Osteocyte (in vitro differentiated cells): ENCODE measurements around the gene GNAQ. TPM values are rescaled to one million over a fixed set of nuclear protein-coding genes. Genes with fewer than 3 reads are reported as not detected.

Experiments used
- DNase-seq: peaks from one replicate; pipeline ENCODE4 v3.0.0; 2021; ENCODE audit warnings: mixed read lengths; ENCODE audit not compliant: unreplicated experiment; ENCODE audit errors: extremely low spot score
- H3K27ac Mint-ChIP-seq: one replicate; pipeline ENCODE4 v1.8.0; 2021; ENCODE audit warnings: mild to moderate bottlenecking, mixed read lengths; ENCODE audit not compliant: unreplicated experiment
- H3K27me3 Mint-ChIP-seq: one replicate; pipeline ENCODE4 v1.8.0; 2021; ENCODE audit warnings: mixed read lengths; ENCODE audit not compliant: unreplicated experiment
- H3K36me3 Mint-ChIP-seq: one replicate; pipeline ENCODE4 v1.8.0; 2021; ENCODE audit warnings: mixed read lengths; ENCODE audit not compliant: unreplicated experiment
- H3K4me1 Mint-ChIP-seq: one replicate; pipeline ENCODE4 v1.8.0; 2021; ENCODE audit warnings: mixed read lengths; ENCODE audit not compliant: unreplicated experiment
- H3K4me3 Mint-ChIP-seq: one replicate; pipeline ENCODE4 v1.8.0; 2021; ENCODE audit warnings: mild to moderate bottlenecking, moderate library complexity, mixed read lengths; ENCODE audit not compliant: unreplicated experiment
- H3K9me3 Mint-ChIP-seq: one replicate; pipeline ENCODE4 v1.8.0; 2021; ENCODE audit warnings: mixed read lengths; ENCODE audit not compliant: unreplicated experiment
- total RNA-seq: library from RNA; stranded (reverse); gene quantifications from 2 replicates; pipeline ENCODE4 v1.2.1, GENCODE V29; 2021
- TF ChIP-seq, protein P1 (sequence below): fragments of 200-600 bp; sonication (generic); IDR thresholded peaks from 2 replicates; pipeline ENCODE4 v1.5.0; 2021; ENCODE audit warnings: antibody characterized with exemption, mild to moderate bottlenecking, moderate library complexity

GNAQ gene
- total RNA-seq, 1 donor from 2014 or later: 65.9 TPM

DNA sequence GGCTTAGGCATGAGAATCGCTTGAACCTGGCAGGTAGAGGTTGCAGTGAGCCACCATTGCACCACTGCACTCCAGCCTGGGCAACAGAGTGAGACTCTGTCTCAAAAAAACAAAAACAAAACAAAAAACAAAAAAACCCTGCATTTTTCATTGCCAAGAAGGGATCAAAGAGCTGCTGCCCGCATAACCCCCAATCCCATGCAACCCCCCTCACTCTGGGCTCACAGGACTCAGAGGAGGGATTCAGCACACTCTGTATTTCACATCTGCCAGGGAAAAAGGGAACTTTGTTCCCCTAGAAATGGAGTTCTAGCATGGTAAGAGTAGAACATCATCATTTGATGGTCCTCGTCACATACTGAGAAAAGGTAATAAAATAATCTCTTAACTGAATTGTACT is 229.5 kb downstream of the GNAQ start:
- no peaks in the 10 kb centered on the region for H3K9me3 Mint-ChIP-seq
- no peak overlapping the region for H3K27ac Mint-ChIP-seq
- no peak for DNase-seq
- no peaks in the 10 kb centered on the region for H3K27me3 Mint-ChIP-seq
- peaks cover 7% of the 10 kb centered on the region for H3K36me3 Mint-ChIP-seq
- H3K4me1 Mint-ChIP-seq: peaks cover 19% of the 10 kb centered on the region
- TF ChIP-seq, protein P1, sequence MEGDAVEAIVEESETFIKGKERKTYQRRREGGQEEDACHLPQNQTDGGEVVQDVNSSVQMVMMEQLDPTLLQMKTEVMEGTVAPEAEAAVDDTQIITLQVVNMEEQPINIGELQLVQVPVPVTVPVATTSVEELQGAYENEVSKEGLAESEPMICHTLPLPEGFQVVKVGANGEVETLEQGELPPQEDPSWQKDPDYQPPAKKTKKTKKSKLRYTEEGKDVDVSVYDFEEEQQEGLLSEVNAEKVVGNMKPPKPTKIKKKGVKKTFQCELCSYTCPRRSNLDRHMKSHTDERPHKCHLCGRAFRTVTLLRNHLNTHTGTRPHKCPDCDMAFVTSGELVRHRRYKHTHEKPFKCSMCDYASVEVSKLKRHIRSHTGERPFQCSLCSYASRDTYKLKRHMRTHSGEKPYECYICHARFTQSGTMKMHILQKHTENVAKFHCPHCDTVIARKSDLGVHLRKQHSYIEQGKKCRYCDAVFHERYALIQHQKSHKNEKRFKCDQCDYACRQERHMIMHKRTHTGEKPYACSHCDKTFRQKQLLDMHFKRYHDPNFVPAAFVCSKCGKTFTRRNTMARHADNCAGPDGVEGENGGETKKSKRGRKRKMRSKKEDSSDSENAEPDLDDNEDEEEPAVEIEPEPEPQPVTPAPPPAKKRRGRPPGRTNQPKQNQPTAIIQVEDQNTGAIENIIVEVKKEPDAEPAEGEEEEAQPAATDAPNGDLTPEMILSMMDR: no peak
- H3K4me3 Mint-ChIP-seq: no peak overlapping the region

DNA sequence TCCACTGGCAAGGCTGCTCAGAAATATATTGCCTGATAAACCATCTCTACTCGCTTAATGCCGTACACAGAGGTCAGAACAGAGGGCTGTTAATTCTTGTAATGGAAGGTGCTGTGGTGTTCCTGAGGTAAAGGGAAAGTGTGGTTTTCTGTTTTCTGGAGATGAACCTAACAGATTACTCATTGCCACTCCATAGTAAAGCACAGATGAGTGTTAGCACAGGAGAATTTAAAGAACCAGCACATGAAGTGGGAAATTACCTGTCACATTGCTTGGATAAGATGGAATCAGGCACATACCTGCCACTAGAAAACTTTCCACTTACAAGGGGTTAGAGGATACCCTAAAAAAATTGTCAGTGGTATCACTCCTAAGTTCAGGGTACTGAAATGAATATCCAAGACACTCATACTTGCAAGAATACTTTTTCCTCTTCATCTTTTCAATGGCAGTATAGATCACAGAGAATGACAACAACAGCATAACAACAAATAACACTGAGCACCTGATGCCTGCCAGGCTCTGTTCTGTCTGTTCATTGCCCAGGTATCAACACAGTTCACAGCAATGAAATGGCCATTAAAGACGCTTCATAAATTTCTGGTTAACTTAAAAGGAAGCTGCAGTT is 230.6 kb downstream of the GNAQ start:
- H3K4me3 Mint-ChIP-seq: no peak overlapping the region
- no peaks in the 10 kb centered on the region for H3K9me3 Mint-ChIP-seq
- DNase-seq: no peak
- H3K27ac Mint-ChIP-seq: no peak overlapping the region
- H3K27me3 Mint-ChIP-seq: no peaks in the 10 kb centered on the region
- H3K36me3 Mint-ChIP-seq: peaks cover 7% of the 10 kb centered on the region
- peaks cover 19% of the 10 kb centered on the region for H3K4me1 Mint-ChIP-seq
- TF ChIP-seq, protein P1: no peak

DNA sequence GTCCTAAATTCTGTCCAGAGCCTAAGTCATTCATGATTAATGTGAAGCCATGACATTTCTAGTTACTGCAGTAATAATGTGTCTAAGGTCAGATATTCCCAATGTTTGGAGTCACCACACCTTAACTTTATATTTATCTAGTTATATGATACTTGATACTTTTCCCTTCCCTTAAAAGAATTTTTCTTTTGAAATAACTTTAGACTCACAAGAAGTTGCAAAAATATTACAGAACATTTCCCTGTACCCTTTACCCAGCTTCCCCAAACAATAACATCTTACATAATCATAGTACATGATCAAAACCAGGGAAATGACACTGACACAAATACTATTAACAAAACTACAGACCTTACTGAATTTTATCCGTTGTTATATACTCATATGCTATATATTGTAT is 233.5 kb downstream of the GNAQ start:
- TF ChIP-seq, protein P1: no peak
- Mint-ChIP-seq H3K9me3 (no peaks in the 10 kb centered on the region), H3K27ac (no peak overlapping the region), H3K27me3 (no peaks in the 10 kb centered on the region), H3K4me1 (peaks cover 25% of the 10 kb centered on the region), H3K36me3 (peaks cover 14% of the 10 kb centered on the region), H3K4me3 (no peak overlapping the region)
- no peak for DNase-seq

DNA sequence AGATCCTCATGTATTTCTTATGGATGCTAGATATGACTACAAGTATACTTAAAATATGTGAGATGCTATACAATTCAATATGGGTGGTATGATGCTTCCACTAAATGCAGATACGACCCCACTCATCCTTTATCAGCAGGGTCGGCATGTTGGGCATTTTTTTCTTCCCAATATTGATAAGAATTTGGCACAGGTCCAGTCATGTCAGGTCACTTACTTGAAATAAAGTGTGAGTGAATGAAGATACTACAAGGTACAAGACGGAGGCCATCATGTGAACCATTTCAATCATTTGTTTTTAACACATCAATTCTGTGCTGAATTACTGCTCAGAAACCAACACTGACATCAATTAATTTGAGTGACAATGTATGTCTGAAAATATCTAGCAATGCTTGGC is 236.6 kb downstream of the GNAQ start:
- Mint-ChIP-seq H3K4me1 (peaks cover 18% of the 10 kb centered on the region), H3K27ac (no peak overlapping the region)

DNA sequence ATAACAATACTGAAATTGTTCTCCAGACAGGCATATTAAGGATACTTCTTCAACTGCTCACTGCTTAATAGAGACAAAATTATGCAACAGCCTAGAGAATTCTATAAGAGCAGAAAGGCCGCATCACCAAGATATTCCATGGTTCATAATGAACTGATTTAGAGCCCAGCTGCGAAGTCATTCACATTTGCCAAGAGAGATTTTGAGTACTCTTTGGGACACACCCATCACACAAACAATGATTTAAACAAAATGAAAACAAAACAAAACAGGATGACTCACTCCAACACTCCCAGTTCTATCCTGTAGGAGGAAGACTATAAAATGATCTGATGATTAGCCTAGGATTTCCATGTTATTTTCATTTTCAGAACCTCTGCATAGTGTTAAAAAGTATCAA is 237.8 kb downstream of the GNAQ start:
- peaks cover 28% of the 10 kb centered on the region for H3K36me3 Mint-ChIP-seq
- peaks cover 18% of the 10 kb centered on the region for H3K4me1 Mint-ChIP-seq
- H3K27ac Mint-ChIP-seq: peak overlapping the region; percentile 68
- H3K27me3 Mint-ChIP-seq: no peaks in the 10 kb centered on the region
- H3K9me3 Mint-ChIP-seq: no peaks in the 10 kb centered on the region
- TF ChIP-seq, protein P1: peak; percentile 30
- H3K4me3 Mint-ChIP-seq: no peak overlapping the region
- DNase-seq: no peak

More for the DNA sequence above, 236.6 kb downstream of the GNAQ start:
- TF ChIP-seq, protein P1: no peak
- no peak for DNase-seq
- Mint-ChIP-seq H3K9me3 (no peaks in the 10 kb centered on the region), H3K36me3 (peaks cover 25% of the 10 kb centered on the region), H3K4me3 (no peak overlapping the region), H3K27me3 (no peaks in the 10 kb centered on the region)
